Neutrophil (primary cell): ENCODE results near the gene CPN2.

Source experiments
- H3K27ac ChIP-seq: fragments of 200-600 bp; sonication (generic); 2 replicates; pipeline ENCODE4 v1.5.1; 2016; ENCODE audit warnings: mild to moderate bottlenecking, moderate library complexity
- H3K27me3 ChIP-seq: fragments of 200-600 bp; sonication (generic); 2 replicates; pipeline ENCODE4 v1.6.0; 2016; ENCODE audit warnings: mild to moderate bottlenecking
- H3K36me3 ChIP-seq: fragments of 200-600 bp; sonication (generic); 2 replicates; pipeline ENCODE4 v1.5.1; 2017
- H3K4me1 ChIP-seq, 2 experiments: fragments of 200-600 bp in 1 of 2; sonication (generic) in 1 of 2; 1 replicate in 1 of 2; 2 replicates in 1 of 2; pipeline versions ENCODE4 v1.5.1 to v1.6.1; 2013 to 2016; ENCODE audit warnings: low read depth in 1 of 2, low read length in 1 of 2, mild to moderate bottlenecking in 1 of 2, moderate library complexity in 1 of 2; ENCODE audit not compliant: control insufficient read depth in 1 of 2, insufficient read depth in 1 of 2
- H3K4me3 ChIP-seq, 2 experiments: fragments of 200-600 bp in 1 of 2; sonication (generic) in 1 of 2; 1 replicate in 1 of 2; 2 replicates in 1 of 2; pipeline ENCODE4 v1.5.1; 2013 to 2016; ENCODE audit warnings: low read depth in 1 of 2, low read length in 1 of 2, mild to moderate bottlenecking in 1 of 2, moderate library complexity in 1 of 2
- H3K9me3 ChIP-seq: fragments of 200-600 bp; sonication (generic); 2 replicates; pipeline ENCODE4 v1.5.1; 2016
- TF ChIP-seq, protein P1 (sequence below): fragments of 200-600 bp; sonication (generic); IDR thresholded peaks from 2 replicates; pipeline ENCODE4 v1.5.1; 2016; ENCODE audit warnings: antibody characterized with exemption

The CPN2 gene

GRCh38 chr3:194368918-194369317, 17.8 kb upstream of the CPN2 start:
- no peak overlapping the region for H3K4me3 ChIP-seq
- H3K27me3 ChIP-seq, result peaks cover 34% of the 10 kb centered on the region
- no peaks in the 10 kb centered on the region for H3K9me3 ChIP-seq
- H3K27ac ChIP-seq, result no peak overlapping the region
- H3K4me1 ChIP-seq, result no peaks in the 10 kb centered on the region
- H3K36me3 ChIP-seq, result no peaks in the 10 kb centered on the region
- TF ChIP-seq, protein P1, sequence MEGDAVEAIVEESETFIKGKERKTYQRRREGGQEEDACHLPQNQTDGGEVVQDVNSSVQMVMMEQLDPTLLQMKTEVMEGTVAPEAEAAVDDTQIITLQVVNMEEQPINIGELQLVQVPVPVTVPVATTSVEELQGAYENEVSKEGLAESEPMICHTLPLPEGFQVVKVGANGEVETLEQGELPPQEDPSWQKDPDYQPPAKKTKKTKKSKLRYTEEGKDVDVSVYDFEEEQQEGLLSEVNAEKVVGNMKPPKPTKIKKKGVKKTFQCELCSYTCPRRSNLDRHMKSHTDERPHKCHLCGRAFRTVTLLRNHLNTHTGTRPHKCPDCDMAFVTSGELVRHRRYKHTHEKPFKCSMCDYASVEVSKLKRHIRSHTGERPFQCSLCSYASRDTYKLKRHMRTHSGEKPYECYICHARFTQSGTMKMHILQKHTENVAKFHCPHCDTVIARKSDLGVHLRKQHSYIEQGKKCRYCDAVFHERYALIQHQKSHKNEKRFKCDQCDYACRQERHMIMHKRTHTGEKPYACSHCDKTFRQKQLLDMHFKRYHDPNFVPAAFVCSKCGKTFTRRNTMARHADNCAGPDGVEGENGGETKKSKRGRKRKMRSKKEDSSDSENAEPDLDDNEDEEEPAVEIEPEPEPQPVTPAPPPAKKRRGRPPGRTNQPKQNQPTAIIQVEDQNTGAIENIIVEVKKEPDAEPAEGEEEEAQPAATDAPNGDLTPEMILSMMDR, result no peak

DNA sequence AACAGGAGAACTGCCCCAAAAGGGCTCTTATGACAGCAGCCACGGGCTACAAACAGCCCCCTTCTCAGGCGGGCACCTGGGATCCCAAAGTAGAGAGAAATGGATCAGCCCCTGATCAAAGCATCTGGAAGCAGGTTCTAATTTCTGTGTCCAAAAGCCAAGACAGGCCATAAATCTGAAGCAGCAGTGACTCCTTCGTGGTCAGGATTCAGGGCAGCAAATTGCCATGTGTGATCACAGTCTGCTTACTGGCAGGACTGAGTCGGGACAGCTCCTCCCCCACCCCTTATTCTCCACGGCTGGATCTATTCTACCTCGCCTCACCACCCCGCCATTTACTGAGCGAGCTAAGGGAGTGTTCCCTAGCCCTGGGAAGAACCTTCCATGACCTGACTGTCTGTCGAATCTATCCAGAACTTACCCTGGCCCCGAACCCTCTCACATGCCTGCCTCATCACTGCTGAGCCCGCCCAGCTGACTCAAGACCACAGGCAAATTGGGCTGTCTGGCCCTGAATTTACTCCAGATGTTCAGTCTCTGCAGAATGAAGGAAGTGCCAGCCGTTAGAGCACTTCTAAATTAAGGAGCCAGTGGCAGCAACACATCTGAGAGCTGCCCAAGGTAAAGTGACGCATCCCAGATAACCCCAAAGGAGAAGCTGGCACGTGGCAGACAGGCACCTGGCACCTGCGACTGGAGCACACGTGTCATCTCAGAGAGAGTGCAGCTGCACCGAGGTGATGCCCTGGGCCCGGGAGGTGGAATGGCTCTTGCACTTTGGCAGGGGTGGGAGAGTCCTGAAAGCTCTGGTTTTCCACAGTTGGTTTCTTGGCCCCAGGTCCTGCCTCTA, 17.1 kb upstream of the CPN2 start:
- H3K27me3 ChIP-seq, result peaks cover 34% of the 10 kb centered on the region
- H3K4me3 ChIP-seq, result no peak overlapping the region
- no peak overlapping the region for H3K27ac ChIP-seq
- H3K9me3 ChIP-seq, result no peaks in the 10 kb centered on the region
- no peaks in the 10 kb centered on the region for H3K36me3 ChIP-seq
- H3K4me1 ChIP-seq, result no peaks in the 10 kb centered on the region
- TF ChIP-seq, protein P1, result no peak

DNA sequence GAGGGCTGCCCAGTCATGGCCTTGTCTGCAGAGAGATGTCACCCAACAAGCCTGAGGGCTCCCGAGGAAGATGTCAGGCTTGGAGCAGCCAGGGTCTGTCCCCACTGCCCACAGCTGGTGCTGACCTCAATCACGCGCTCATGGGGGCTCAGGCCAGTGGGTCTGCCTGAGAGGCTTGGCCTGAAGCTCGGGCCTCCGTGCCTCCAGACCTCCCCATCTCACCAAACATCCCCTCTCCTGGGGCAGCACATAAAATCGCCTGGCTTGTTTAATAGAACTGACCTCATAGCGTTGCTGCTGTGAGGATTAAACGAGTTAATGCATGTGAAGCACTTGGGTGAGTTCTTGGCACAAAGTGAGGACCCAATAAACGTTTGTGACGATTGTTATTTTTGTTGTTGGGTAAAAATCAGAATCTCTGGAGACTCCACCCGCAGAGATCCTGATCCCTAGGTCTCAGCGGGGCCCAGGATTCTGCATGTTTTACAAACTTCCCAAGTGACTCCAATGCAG, 14.9 kb upstream of the CPN2 start:
- Histone ChIP-seq H3K36me3 (no peaks in the 10 kb centered on the region), H3K4me1 (no peaks in the 10 kb centered on the region), H3K27me3 (peaks cover 34% of the 10 kb centered on the region), H3K9me3 (no peaks in the 10 kb centered on the region), H3K27ac (no peak overlapping the region), H3K4me3 (no peak overlapping the region)
- TF ChIP-seq, protein P1, result no peak

- Histone ChIP-seq H3K27me3 (peaks cover 30% of the 10 kb centered on the region), H3K9me3 (no peaks in the 10 kb centered on the region), H3K4me1 (no peaks in the 10 kb centered on the region), H3K36me3 (no peaks in the 10 kb centered on the region), H3K4me3 (no peak overlapping the region), H3K27ac (no peak overlapping the region)
- TF ChIP-seq, protein P1, result no peak
These were observed 14.4 kb upstream of the CPN2 start for GRCh38 chr3:194365526-194365925.

- TF ChIP-seq, protein P1, result no peak
- Histone ChIP-seq H3K4me3 (no peak overlapping the region), H3K27me3 (peaks cover 23% of the 10 kb centered on the region), H3K27ac (no peak overlapping the region), H3K9me3 (no peaks in the 10 kb centered on the region), H3K4me1 (no peaks in the 10 kb centered on the region), H3K36me3 (no peaks in the 10 kb centered on the region)
These were observed 13.7 kb upstream of the CPN2 start for GRCh38 chr3:194364652-194365434.
